GM19438 (cell line): ENCODE measurements around the gene GAREM1.

Experiments
- ATAC-seq: cut with Tn5 transposase; IDR thresholded peaks from one replicate; pipeline ENCODE4 v1.9.1; 2021; ENCODE audit warnings: low read depth; ENCODE audit not compliant: unreplicated experiment

GAREM1 gene

DNA sequence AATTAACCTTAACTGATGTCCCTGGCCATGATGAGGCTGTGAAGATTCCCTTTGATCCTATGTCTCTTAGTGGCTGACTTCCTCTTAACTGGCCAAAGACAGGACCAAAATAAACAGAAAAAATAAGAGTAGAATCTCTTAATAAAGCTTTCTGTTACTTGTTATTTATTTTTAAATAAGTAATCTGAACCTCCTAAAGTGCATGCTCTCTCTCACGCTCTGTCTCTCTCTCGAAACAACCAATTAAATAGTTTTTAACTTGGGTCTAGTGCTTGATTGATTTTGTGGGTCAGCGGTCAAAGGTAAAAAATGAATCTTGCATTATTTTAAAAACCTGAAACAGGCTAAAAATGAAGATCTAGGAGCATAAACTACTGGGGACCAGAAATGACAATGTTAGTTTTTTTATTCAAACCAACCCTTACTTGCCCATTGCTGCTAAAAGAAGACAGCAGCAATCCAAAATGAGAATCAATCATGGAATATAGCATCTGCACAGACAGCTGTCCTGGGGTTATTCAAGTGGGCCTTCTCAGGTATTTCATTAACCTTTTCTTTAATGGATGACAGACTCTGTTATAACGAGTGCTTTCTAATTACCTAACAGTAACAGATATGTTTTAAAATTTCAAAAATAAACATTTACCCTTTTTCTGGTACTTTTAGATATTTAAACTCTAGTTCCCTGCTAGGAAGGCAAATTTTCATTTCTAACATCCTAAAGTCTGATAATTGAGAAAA lies 11.2 kb downstream of the GAREM1 start:
- ATAC-seq, result no peak

DNA sequence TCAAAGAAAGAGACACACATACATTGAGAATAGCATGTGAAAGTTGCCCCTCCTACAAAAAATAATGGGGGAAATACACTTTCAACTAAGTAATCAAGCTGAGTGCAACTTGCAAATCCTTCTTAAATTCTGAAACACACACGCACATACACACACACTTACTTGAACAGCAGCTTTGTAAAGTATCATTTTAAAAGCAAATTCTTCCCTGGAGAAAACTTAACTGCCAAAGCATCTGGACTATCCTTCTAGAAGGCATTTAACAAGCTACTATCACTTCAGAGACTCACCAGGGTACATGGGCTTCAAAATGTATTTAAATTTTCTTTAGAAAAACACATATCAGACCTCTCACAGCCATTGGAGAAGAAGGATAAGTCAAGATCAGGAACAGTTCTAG lies 15.3 kb downstream of the GAREM1 start:
- ATAC-seq, result no peak

DNA sequence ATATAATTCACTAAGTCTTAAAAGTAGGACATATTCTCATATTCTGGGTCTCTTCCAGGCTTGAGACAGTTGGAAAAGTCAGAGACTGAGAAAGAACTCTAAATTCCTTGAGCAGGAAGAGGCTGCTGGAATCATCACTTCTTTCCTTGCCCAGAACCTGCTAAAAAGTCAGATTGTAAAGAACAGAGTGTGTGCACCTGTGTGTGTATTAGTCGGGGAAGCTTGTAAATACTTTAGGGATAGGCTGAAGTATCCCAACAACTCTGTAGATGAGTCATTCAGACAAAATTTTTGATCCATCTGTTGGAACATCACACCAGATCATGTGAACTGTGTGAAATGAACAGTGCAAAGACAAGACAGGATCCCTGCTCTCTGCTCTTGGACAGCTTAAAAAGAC lies 16.1 kb downstream of the GAREM1 start:
- ATAC-seq, result no peak

DNA sequence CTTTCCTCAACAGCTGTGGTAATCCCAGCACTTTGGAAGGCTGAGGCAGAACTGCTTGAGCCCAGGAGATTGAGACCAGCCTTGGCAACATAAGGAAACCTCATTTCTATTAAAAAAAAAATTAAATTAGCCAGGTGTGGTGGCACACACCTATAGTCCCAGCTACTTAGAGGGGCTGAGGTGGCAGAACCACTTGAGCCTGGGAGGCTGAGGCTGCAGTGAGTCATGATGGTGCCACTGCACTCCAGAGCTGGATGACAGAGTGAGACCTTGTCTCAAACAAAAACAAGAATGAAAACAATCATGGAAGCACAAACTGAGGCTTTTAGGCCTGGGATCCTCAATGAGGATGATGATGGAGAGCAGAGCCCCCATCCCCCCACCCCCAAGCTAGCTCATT lies 19.8 kb downstream of the GAREM1 start:
- ATAC-seq, result no peak

DNA sequence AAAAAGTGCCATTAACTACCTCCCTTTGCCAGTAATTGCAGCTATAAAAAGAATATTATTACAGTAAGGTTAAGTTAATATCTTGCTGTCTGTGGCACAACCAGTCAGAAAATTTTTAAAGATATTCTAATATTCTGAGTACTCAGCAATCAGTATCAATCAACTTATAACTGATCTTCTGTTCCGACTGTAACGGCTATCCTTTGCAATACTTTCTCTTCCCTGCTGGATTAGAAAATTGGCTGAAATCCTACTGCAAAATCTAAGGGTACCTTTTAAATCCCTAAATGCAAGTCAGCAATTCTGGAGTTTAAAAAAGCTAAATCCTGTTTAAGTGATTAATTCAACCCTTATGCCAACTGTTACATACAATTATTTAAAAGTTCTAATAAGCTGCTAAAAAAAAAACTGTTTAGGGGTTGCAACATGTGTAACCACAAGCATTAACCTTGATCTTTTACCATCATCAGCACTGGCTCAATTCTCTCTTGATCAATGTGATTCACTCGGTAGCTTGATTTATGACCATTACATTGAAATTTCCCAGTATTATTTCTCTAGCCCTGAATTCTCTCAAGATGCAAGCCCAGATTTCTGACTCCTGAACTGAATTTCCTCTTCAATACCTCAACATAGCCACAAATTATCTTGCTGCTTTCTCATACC lies 20.5 kb downstream of the GAREM1 start:
- no peak for ATAC-seq

DNA sequence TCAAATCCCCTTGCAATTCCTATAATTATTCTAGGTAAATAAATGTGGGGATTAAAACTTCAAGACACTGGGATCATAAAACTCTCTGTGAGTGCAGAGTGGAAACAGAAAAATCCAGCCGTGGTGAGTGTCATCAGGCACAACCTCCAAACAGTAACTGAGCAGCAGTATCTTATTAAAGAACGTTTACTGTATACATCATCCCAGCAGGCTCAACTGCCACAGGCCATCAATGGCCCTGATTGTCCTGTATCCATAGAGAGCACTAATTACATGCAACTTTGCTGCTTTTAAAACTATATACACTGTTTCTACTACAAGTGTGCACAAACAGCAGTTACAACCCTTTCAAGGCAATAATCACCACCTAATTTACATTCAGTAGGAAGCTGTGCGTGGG lies 23.9 kb downstream of the GAREM1 start:
- ATAC-seq, result no peak

DNA sequence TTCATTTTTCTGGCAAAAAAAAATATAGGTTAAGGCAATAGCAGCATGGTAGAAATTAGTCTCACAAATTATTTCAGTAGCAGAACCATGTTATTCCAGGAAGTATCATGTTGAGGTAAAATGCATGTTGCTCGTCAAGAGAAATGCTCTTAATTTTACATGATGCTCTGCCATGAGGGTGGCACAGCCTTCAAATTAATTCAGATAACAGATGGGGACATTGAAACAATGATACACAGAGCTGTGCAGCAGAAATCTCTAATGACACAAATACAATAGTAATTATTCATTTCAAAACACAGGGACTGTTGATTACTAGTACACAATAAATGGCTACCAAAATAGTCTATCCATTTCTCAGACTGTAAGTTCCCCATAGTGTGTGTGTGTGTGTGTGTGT lies 24.8 kb downstream of the GAREM1 start:
- no peak for ATAC-seq

DNA sequence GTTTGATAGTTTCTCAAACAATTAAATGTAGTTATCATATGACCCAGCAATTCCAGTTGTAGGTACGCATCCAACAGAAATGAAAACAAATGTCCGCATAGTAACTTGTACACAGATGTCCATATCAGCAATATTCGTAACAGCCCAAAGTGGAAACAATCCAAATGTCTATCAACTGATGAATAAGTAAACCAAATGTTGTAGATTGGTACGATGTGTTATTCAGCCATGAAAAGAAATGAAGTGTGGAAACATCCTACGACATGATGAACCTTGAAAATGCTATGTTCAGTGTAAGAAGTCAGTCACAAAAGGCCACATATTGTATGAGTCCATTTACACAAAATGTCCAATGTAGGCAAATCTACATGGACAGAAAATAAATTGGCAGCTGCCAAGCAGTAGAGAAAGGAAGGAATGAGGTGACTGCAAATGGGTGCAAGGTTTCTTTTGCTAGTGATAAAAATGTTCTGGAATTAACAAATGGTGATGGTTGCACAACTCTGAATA lies 26.9 kb downstream of the GAREM1 start:
- ATAC-seq, result no peak

DNA sequence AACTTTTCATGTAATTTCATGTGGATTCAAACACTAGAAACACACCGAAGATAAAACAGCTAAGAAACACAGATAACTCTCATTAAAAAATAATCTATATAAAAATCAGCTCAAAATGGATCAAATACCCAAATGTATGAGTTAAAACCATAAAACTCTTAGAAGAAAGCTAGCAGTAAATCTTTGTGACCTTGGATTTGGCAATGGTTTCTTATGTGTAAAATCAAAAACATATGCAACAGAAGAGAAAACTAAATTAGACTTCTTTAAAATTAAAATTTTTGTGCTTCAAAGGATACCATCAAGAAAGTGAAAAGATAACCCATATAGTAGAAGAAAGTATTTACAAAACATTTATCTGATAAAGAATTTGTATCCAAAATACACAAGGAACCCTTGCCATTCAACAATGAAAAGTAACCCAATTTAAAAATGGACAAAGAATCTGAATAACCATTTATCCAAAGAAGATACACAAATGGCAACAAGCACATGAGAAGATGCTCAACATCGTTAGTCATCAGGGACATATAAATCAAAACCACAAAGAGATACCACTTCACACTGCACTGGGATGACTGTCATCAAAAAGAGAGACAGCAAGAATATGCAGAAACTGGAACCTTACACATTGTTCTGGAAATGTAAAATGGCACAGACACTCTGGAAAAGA lies 27.5 kb downstream of the GAREM1 start:
- ATAC-seq, result no peak

DNA sequence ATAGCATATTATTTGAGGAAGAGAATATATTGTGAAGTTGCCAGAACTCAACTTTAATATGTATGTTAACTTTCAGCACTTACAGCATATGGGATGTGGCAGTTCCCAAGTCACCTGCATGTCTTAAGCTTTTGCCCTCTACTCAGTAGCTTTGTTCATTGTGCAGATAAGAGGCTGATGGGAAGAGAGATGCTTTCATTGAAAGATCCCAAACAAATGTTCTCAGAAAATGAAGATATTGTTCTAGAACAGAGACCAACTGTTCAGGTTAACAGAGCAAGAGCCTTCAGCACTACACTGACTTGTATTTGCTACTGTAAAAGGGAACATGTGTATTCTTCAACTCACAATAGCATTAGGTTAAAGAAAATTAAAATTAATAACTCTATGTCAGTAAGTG lies 28.1 kb downstream of the GAREM1 start:
- no peak for ATAC-seq

DNA sequence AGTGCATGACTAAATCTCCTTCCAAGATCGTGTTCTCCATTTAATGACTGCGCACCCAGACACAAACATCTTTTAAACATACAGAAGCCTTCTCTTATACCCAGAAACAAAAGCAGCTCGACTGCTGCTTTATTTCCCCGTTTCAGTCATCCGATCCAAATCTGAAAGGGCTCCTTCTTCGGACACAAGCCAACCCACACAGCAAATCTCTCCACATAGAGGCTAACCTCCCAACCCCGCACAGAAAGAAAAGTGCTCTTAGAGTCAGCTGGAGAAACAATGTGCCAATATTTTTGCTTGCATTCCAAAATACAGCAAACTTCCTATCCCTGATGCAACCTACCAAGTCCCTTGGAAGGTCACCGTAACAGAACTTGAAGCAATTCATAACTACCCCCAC lies 29.1 kb downstream of the GAREM1 start:
- ATAC-seq, result no peak

DNA sequence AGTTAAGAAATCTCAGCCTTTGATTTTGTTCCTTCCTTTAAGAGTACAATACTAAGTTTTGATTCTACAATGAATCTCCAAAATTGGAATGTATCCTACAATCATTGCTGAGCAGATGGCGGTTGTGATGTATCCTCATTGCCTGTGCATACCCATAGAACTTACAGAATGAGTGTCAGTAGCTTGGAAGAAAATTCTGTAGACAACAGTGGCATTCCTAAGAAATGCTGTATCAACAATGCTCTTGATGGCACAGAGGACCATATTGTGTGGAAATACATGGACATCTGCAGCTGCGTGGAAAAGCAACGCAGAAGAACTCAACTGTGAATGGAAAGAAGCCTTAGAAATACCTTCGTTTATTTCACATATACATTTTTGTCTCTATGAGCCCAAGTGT lies 30.2 kb downstream of the GAREM1 start:
- ATAC-seq, result no peak

DNA sequence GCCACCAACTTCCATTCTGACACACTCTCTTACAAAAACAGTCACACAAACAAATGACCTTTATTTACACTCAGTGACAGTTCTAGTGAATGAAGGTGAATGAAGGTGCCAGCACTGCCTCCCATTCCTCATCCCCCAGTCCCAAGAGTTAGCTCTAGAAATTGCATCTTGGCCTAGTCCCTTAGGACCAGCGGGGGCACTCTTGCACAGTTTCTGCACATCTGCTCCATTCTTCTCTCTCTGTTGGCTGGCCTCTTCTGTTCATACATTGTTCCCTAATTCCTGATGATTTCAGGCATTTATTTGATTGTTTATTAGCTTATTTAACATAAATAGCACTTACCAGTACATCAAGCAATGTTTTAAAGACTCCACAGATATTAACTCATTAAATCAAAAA lies 30.9 kb downstream of the GAREM1 start:
- no peak for ATAC-seq

DNA sequence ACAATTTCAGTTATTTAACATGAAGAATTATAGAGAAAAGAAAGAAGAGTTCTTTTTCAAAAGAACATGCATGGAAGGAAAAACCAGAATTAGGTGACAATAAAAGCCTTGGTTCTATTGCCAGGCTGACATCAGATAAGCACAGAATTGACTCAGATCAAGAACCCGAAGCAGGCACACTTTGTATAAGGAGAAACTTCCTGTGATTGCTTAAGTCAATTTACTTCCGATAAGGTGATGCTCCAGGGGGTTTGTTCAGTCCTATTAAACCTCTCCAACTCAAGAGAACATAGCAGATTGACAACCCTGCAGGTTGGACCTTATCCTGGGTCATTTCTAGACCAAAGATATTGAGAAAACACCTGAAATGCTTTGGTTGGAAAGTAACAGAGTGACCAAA lies 31.4 kb downstream of the GAREM1 start:
- no peak for ATAC-seq

DNA sequence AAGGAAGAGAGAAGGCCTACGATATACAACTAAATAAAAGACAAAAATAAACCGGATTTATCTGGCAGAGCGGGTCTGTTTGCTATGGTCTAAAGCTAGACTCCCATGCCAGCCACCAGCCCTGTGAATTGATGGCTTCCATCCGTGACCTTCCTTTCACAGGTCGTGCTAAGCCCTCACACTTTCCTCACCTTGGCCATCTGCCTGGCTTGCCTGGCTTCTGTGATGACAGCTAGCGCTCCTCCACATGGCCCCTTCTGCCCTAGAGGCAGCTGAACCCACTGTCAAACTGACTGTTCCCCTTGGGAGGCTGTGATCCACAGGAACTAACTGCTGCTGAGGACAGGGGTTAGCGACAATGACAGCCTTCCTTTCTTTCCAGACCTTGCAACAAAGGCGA lies 32.5 kb downstream of the GAREM1 start:
- no peak for ATAC-seq

DNA sequence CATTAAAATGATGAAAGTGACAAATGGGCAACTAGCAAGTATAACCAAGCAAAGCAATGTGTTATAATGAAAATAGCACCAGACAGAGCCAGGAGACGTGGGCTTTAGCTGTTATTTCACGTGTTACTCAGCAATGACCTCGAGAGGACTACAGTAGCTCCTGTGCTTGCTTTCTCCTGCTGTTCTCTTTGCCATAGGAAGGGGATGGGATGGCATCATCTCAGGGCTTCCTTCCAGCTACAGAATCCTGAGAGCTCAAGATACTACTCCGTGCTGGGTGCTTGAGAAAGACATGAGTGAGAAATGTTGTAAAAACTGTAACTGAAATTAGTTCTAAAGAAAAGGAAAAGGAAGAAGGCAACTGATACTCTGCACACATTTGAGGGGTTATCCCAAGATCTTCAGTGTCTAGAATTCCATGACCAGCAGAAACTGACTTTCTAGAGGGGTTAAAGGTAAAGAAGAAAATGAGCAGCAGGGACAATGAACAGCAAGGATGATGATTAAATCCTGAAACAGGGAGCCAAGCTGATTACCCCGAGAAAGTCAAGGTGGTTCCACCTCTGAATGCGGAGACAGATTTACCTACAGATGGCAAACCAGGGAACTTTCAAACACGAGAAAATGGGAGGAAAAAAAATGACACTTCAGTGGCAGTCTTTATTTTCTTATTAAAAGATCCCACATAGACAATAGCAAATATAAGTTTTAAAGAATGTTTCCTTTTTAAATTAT lies 33.4 kb downstream of the GAREM1 start:
- ATAC-seq, result no peak

DNA sequence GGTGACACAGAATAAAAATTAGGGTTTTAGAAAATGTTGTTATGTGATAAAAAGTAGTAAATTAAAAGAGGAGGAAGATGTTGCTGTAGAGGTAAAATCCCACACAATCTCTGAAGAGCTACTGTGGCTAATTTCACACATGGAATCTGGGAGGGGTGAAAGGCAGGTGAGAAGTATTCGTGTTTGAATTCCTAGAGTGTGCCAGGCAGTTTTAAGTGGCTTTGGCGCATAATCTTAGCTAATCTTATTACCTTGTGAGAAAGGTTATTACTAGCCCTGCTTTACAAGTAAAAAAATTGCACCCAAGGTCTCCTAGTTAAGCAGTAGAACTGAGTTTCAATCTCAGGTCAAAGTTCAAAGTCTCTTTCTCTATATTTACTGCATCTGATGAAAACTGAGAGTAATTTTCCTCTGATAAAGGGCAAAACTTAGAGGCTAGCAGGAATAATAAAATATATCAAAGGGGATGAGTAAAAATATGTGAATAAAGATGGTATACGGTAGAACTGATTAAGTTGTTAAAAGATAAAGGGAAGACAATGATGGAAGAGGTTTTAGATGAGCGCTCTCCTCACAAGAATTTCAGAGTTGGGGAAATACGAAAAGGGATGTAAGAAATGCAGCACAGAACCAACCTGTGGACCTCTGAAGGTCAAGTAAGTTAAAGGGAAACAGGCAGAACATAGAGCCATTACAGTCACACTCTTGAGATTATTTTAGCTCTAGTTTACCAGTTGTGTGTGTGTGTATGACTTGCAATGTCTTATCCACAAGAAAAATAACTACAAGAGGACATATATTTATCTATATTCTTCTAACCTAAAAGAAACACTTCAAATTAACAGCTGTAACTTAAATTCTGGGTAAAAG lies 34.8 kb downstream of the GAREM1 start:
- no peak for ATAC-seq

DNA sequence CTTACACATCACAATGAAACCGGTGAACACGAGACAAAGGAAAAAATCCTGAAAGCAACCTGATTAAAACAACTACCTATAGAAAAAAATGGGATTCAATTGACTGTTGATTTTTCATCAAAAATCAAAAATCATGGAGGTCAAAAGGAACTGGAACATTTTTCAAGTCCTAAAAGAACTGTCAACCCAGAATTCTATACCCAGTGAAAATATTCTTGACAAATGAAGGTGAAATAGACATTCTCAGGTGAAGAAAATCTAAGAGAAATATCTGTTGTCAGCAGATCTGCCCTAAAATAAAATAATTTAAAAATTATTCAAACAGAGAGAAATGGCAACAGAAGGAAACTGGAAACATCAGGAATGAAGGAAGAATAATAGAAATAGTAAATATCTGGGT lies 38.9 kb downstream of the GAREM1 start:
- ATAC-seq, result no peak

DNA sequence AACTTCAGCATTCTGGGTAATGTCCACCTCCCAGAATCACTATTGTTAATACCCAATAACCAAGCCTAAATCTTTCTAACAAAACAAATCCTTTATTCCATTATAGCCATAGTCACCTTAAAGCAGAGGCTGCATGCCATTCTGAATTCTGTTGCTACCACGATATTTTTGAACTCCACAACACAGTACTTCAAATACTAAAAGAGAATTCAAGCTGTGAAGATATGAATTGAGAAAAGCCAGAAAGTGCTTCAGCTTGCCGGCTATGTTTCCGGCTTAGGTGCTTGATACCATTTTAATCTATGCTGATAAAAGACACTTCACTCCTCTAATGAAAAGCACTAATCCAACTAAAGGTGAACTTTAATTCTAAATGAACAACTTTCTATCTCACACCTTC lies 41.3 kb downstream of the GAREM1 start:
- ATAC-seq, result no peak
